Chondrocyte (in vitro differentiated cells): ENCODE results near the gene CSH1. TPM values are rescaled to one million over a fixed set of nuclear protein-coding genes. Genes with fewer than 3 reads are reported as not detected.

Source experiments
- DNase-seq: peaks from one replicate; pipeline ENCODE4 v3.0.0; 2021; ENCODE audit warnings: mixed read lengths, low spot score
- H3K27ac Mint-ChIP-seq: one replicate; pipeline ENCODE4 v1.8.0; 2021; ENCODE audit warnings: mild to moderate bottlenecking, moderate library complexity, mixed read lengths; ENCODE audit not compliant: unreplicated experiment
- H3K27me3 Mint-ChIP-seq: 2 replicates; pipeline ENCODE4 v1.8.0; 2021; ENCODE audit warnings: low read depth, mixed read lengths
- H3K36me3 Mint-ChIP-seq: 2 replicates; pipeline ENCODE4 v1.8.0; 2021; ENCODE audit warnings: low read depth, mixed read lengths
- H3K4me1 Mint-ChIP-seq: 2 replicates; pipeline ENCODE4 v1.8.0; 2021; ENCODE audit warnings: low read depth, mild to moderate bottlenecking, mixed read lengths
- H3K4me3 Mint-ChIP-seq: one replicate; pipeline ENCODE4 v1.8.0; 2021; ENCODE audit warnings: mild to moderate bottlenecking, moderate library complexity, mixed read lengths; ENCODE audit not compliant: unreplicated experiment
- H3K9me3 Mint-ChIP-seq: 2 replicates; pipeline ENCODE4 v1.8.0; 2021; ENCODE audit warnings: low read depth, mixed read lengths
- CTCF ChIP-seq: fragments of 200-600 bp; sonication (generic); IDR thresholded peaks from 2 replicates; pipeline ENCODE4 v1.5.0; 2021; ENCODE audit warnings: antibody characterized with exemption, mild to moderate bottlenecking, moderate library complexity
- total RNA-seq: library from RNA; stranded (reverse); gene quantifications from 3 replicates; pipeline ENCODE4 v1.2.1, GENCODE V29; 2021

The CSH1 gene
- total RNA-seq, 1 donor from 2014 or later: not detected

GRCh38 chr17:63941751-63942150, 45.4 kb upstream of the CSH1 start:
- H3K36me3 Mint-ChIP-seq: no peaks in the 10 kb centered on the region
- H3K4me3 Mint-ChIP-seq: no peak overlapping the region
- no peak for DNase-seq
- H3K4me1 Mint-ChIP-seq: no peaks in the 10 kb centered on the region
- H3K9me3 Mint-ChIP-seq: no peaks in the 10 kb centered on the region
- TF ChIP-seq CTCF: no peak
- H3K27ac Mint-ChIP-seq: no peak overlapping the region
- peaks cover 4% of the 10 kb centered on the region for H3K27me3 Mint-ChIP-seq

GRCh38 chr17:63941162-63941561, 44.8 kb upstream of the CSH1 start:
- Mint-ChIP-seq H3K36me3 (no peaks in the 10 kb centered on the region), H3K9me3 (no peaks in the 10 kb centered on the region), H3K27ac (no peak overlapping the region), H3K27me3 (peaks cover 5% of the 10 kb centered on the region), H3K4me1 (no peaks in the 10 kb centered on the region), H3K4me3 (no peak overlapping the region)
- no peak for TF ChIP-seq CTCF
- no peak for DNase-seq

GRCh38 chr17:63940584-63940983, 44.2 kb upstream of the CSH1 start:
- peak; percentile 88 for DNase-seq
- Mint-ChIP-seq H3K4me3 (no peak overlapping the region), H3K36me3 (no peaks in the 10 kb centered on the region), H3K9me3 (no peaks in the 10 kb centered on the region), H3K4me1 (no peaks in the 10 kb centered on the region), H3K27me3 (peaks cover 9% of the 10 kb centered on the region), H3K27ac (no peak overlapping the region)
- TF ChIP-seq CTCF: no peak

GRCh38 chr17:63939884-63940283, 43.5 kb upstream of the CSH1 start:
- no peak for DNase-seq
- no peak overlapping the region for H3K27ac Mint-ChIP-seq
- H3K9me3 Mint-ChIP-seq: no peaks in the 10 kb centered on the region

GRCh38 chr17:63939401-63939800, 43.0 kb upstream of the CSH1 start:
- no peak overlapping the region for H3K27ac Mint-ChIP-seq
- H3K4me1 Mint-ChIP-seq: no peaks in the 10 kb centered on the region
- no peaks in the 10 kb centered on the region for H3K36me3 Mint-ChIP-seq
- H3K27me3 Mint-ChIP-seq: peaks cover 16% of the 10 kb centered on the region
- H3K4me3 Mint-ChIP-seq: no peak overlapping the region
- no peaks in the 10 kb centered on the region for H3K9me3 Mint-ChIP-seq
- no peak for TF ChIP-seq CTCF
- DNase-seq: no peak

More at GRCh38 chr17:63939884-63940283, 43.5 kb upstream of the CSH1 start:
- H3K4me1 Mint-ChIP-seq: no peaks in the 10 kb centered on the region
- H3K36me3 Mint-ChIP-seq: no peaks in the 10 kb centered on the region
- TF ChIP-seq CTCF: no peak
- peaks cover 14% of the 10 kb centered on the region for H3K27me3 Mint-ChIP-seq
- H3K4me3 Mint-ChIP-seq: no peak overlapping the region
